PC-3 (cell line): ENCODE results near the gene SCAPER. TPM values are rescaled to one million over a fixed set of nuclear protein-coding genes. Genes with fewer than 3 reads are reported as not detected.

ENCODE experiments used
- ATAC-seq: fragments of 200-7000 bp; cut with Tn5 transposase; 2 replicates; pipeline ENCODE4 v1.9.1; 2020; ENCODE audit warnings: mild to moderate bottlenecking, moderate library complexity
- BruUV-seq: library from RNA; stranded (reverse); fragments of 400-500 nt; replicated peaks from 2 replicates; lab custom pipeline; 2021; lab: Mats Ljungman, UMichigan
- CTCF ChIA-PET: fragments of 300-600 bp; sonication (Branson Sonifier 250); formaldehyde crosslinking; loops from one replicate; lab custom pipeline; 2022; ENCODE audit warnings: antibody characterized with exemption; lab: Charles Lee
- POLR2A ChIA-PET: fragments of 300-600 bp; sonication (Branson Sonifier 250); formaldehyde crosslinking; loops from one replicate; lab custom pipeline; 2022; ENCODE audit warnings: antibody characterized with exemption; ENCODE audit not compliant: unreplicated experiment; lab: Charles Lee
- DNase-seq: peaks from one replicate; pipeline ENCODE4 v3.0.0-alpha.2; 2015
- H2AFZ ChIP-seq: fragments of 300-600 bp; sonication (generic); 2 replicates; pipeline ENCODE4 v1.6.0; 2016; ENCODE audit warnings: antibody characterized with exemption, low read length
- H3F3A ChIP-seq: fragments of 300-600 bp; sonication (generic); one replicate; pipeline ENCODE4 v1.6.0; 2017; ENCODE audit warnings: antibody characterized with exemption, low read length, control low read depth, mild to moderate bottlenecking; ENCODE audit not compliant: unreplicated experiment
- H3K27ac ChIP-seq: fragments of 300-600 bp; sonication (generic); 2 replicates; pipeline ENCODE4 v1.5.1; 2016; ENCODE audit warnings: mild to moderate bottlenecking, low read length
- H3K27me3 ChIP-seq: fragments of 300-600 bp; sonication (generic); 2 replicates; pipeline ENCODE4 v1.6.1; 2016; ENCODE audit warnings: low read length, mixed read lengths
- H3K36me3 ChIP-seq: fragments of 300-600 bp; sonication (generic); 2 replicates; pipeline ENCODE4 v1.6.1; 2016; ENCODE audit warnings: low read depth, mixed run types, low read length, mixed read lengths
- H3K4me1 ChIP-seq: fragments of 300-600 bp; sonication (generic); 2 replicates; pipeline ENCODE4 v1.5.1; 2016; ENCODE audit warnings: low read length; ENCODE audit not compliant: insufficient read depth
- H3K4me2 ChIP-seq: fragments of 300-600 bp; sonication (generic); 2 replicates; pipeline ENCODE4 v1.6.0; 2016; ENCODE audit warnings: low read length
- H3K4me3 ChIP-seq: fragments of 300-600 bp; sonication (generic); 2 replicates; pipeline ENCODE4 v1.5.1; 2016; ENCODE audit warnings: mild to moderate bottlenecking, low read length, mixed read lengths
- H3K79me2 ChIP-seq: fragments of 300-600 bp; sonication (generic); 2 replicates; pipeline ENCODE4 v1.6.1; 2017; ENCODE audit warnings: low read length, mixed read lengths
- H3K9ac ChIP-seq: fragments of 300-600 bp; sonication (generic); 2 replicates; pipeline ENCODE4 v1.6.0; 2016; ENCODE audit warnings: mild to moderate bottlenecking, low read length
- H3K9me2 ChIP-seq: fragments of 300-600 bp; sonication (generic); replicated peaks from 2 replicates; pipeline ENCODE4 v1.6.1; 2016; ENCODE audit warnings: mixed run types, low read length, mixed read lengths
- H3K9me3 ChIP-seq: fragments of 300-600 bp; sonication (generic); 2 replicates; pipeline ENCODE4 v1.6.1; 2016; ENCODE audit warnings: low read length, mixed read lengths
- H4K20me1 ChIP-seq: fragments of 300-600 bp; sonication (generic); 2 replicates; pipeline ENCODE4 v1.6.1; 2016; ENCODE audit warnings: low read length, mixed read lengths
- CTCF ChIP-seq: fragments of 300-600 bp; sonication (generic); conservative IDR thresholded peaks from 2 replicates; pipeline ENCODE4 v1.5.1; 2017; ENCODE audit warnings: antibody characterized with exemption, low read depth, mild to moderate bottlenecking, low read length
- EZH2 ChIP-seq: fragments of 300-600 bp; sonication (generic); IDR thresholded peaks from one replicate; pipeline ENCODE4 v1.6.1; 2017; ENCODE audit warnings: antibody characterized with exemption, mild to moderate bottlenecking, low read length; ENCODE audit not compliant: unreplicated experiment
- EZH2phosphoT487 ChIP-seq: fragments of 300-600 bp; sonication (generic); IDR thresholded peaks from 2 replicates; pipeline ENCODE4 v1.6.1; 2018; ENCODE audit warnings: mild to moderate bottlenecking, antibody characterized with exemption, low read length, borderline replicate concordance
- intact Hi-C: fragments of 100-400 bp; cut with micrococcal nuclease; formaldehyde crosslinking; loops from 2 replicates; pipeline ENCODE4 v1.9.0; 2023
- total RNA-seq: library from RNA; depleted of rRNA; stranded (reverse); fragments of >200 nt; gene quantifications from 2 replicates; pipeline ENCODE4 v1.2.3, GENCODE V29; 2014

SCAPER gene
- total RNA-seq, 1 experiment from 2014 or later, result 6.0 TPM

GRCh38 chr15:76636059-76636458, 269.1 kb downstream of the SCAPER start:
- ChIA-PET POLR2A (no interaction called here), CTCF (no interaction called here)
- Histone ChIP-seq H3K79me2 (no peaks in the 10 kb centered on the region), H3K9ac (no peak overlapping the region), H3K27me3 (no peaks in the 10 kb centered on the region), H3K36me3 (peaks cover 10% of the 10 kb centered on the region; the same call in 1 of the 2 replicates), H3K4me3 (no peak overlapping the region), H3K9me3 (no peaks in the 10 kb centered on the region; the same call in 1 of the 2 replicates), H3K27ac (no peak overlapping the region), H4K20me1 (no peaks in the 10 kb centered on the region), H3K9me2 (no peaks in the 10 kb centered on the region), H3F3A (no peaks in the 10 kb centered on the region), H3K4me1 (no peaks in the 10 kb centered on the region), H2AFZ (no peak overlapping the region), H3K4me2 (no peak overlapping the region)
- TF ChIP-seq EZH2 (no peak), EZH2phosphoT487 (no peak), CTCF (no peak)
- intact Hi-C loops, result no loop called here
- no TSS peak for BruUV-seq
- DNase-seq, result no peak
- ATAC-seq, result no peak

- H2AFZ ChIP-seq, result no peak overlapping the region
- no peaks in the 10 kb centered on the region for H3K27me3 ChIP-seq
- ChIA-PET CTCF (no interaction called here), POLR2A (no interaction called here)
- ATAC-seq, result no peak
- no peak overlapping the region for H3K9ac ChIP-seq
- no peak for DNase-seq
- H3K4me2 ChIP-seq, result no peak overlapping the region
- no peaks in the 10 kb centered on the region for H3K9me3 ChIP-seq
- no peak for TF ChIP-seq EZH2phosphoT487
- H3F3A ChIP-seq, result no peaks in the 10 kb centered on the region
- no peak overlapping the region for H3K4me3 ChIP-seq
- no peaks in the 10 kb centered on the region for H3K79me2 ChIP-seq
- no peak overlapping the region for H3K27ac ChIP-seq
- H3K9me2 ChIP-seq, result no peaks in the 10 kb centered on the region
- no TSS peak for BruUV-seq
- H4K20me1 ChIP-seq, result no peaks in the 10 kb centered on the region
- intact Hi-C loops, result no loop called here
- no peaks in the 10 kb centered on the region for H3K36me3 ChIP-seq
- H3K4me1 ChIP-seq, result no peaks in the 10 kb centered on the region
These were observed 278.5 kb downstream of the SCAPER start for GRCh38 chr15:76626611-76627010.

GRCh38 chr15:76625267-76625666, 279.9 kb downstream of the SCAPER start:
- DNase-seq, result no peak
- intact Hi-C loops, result no loop called here
- Histone ChIP-seq H3K36me3 (no peaks in the 10 kb centered on the region), H3K9me2 (no peaks in the 10 kb centered on the region), H3K27me3 (no peaks in the 10 kb centered on the region), H3K79me2 (no peaks in the 10 kb centered on the region), H2AFZ (no peak overlapping the region), H3K4me3 (no peak overlapping the region), H3K9me3 (no peaks in the 10 kb centered on the region), H4K20me1 (no peaks in the 10 kb centered on the region), H3K27ac (no peak overlapping the region), H3K9ac (no peak overlapping the region), H3F3A (no peaks in the 10 kb centered on the region), H3K4me2 (no peak overlapping the region), H3K4me1 (no peaks in the 10 kb centered on the region)
- TF ChIP-seq EZH2, result no peak
- no peak for TF ChIP-seq EZH2phosphoT487
- TF ChIP-seq CTCF, result no peak
- ChIA-PET CTCF (no interaction called here), POLR2A (no interaction called here)
- no TSS peak for BruUV-seq
- no peak for ATAC-seq
